HG03095 (cell line): ENCODE data around the gene NPHS1.
"Not testable (repeated sequence)": the region's sequence is repeated elsewhere in the genome, so short reads cannot be mapped to it uniquely, and the experiment has no call there.

Experiments used
- ATAC-seq: cut with Tn5 transposase; IDR thresholded peaks from one replicate; pipeline ENCODE4 v1.9.1; 2021; ENCODE audit warnings: moderate library complexity; ENCODE audit not compliant: unreplicated experiment

The NPHS1 gene

DNA sequence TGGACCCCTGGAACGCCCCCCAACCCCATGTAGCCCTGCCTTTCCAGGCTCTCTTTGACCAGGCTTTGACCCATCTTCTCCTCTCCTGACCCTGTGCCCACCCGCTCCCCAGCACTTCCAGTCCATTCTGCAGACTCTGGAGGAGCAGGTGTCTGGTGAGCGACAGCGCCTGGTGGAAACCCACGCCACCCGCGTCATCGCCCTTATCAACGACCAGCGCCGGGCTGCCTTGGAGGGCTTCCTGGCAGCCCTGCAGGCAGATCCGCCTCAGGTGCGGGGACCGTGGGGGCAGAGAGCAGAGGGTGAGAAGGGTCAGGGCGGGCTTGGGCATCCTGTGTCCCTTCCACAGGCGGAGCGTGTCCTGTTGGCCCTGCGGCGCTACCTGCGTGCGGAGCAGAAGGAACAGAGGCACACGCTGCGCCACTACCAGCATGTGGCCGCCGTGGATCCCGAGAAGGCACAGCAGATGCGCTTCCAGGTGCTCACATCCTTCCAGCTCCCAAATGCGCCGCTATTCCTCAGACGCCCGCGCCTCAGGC is 22.2 kb upstream of the NPHS1 start:
- no peak for ATAC-seq

DNA sequence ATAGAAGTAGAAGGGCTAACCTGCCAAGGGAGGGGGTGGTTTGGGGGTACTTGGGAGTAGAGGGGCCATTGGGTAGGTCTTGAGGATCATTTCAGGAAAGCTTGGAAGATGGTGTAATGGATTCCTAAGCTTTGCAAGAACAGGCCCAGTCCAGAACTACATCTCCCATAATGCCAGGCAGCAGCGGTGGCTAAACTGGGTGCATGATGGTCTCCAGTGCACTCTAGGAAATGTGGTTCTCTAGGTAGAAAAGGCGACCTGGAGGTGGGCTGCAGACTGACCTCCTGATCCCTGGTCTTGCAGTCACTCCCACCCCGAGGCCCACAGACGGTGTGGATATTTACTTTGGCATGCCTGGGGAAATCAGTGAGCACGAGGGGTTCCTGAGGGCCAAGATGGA is 19.9 kb upstream of the NPHS1 start:
- no peak for ATAC-seq

- ATAC-seq: no peak
These were observed 19.3 kb upstream of the NPHS1 start for GRCh38 chr19:35871611-35872010.

DNA sequence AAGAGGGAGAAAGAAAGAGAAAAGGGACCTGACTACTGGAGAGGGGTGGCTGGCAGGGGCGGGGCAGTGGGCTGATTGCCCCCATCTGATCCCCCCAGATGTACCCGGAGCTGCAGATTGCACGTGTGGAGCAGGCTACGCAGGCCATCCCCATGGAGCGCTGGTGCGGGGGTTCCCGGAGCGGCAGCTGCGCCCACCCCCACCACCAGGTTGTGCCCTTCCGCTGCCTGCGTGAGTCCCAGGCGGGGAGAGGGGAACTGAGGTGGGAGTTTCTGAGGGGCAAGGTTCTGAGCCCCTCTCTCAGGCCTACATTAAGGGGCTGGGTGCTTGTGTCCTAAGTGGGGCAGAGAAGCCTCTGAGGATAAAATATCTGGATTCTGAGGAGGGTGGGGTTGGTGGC is 18.5 kb upstream of the NPHS1 start:
- no peak for ATAC-seq

DNA sequence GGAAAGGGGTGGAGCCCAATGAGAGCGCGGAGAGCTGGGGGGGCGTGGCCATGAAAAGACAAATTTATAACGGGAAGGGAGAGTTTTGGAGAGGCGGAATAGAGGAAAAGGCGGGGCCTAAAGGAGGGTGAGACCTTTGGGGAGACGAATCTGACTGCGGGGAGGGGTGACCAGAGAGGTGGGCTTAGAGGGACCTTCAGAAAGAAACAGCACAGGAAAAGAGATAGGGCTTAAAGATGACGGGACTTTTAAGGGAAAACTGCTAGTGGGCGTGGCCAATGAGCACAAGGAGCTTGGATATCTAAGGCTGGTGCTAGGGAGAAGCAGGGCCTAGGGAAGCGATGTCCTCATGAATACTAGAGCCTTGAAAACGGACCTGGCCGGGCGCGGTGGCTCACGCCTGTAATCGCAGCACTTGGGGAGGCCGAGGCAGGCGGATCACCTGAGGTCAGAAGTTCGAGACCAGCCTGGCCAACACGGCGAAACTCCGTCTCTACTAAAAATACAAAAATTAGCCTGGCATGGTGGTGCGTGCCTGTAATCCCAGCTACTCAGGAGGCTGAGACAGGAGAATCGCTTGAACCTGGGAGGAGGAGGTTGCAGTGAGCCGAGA is 17.9 kb upstream of the NPHS1 start:
- ATAC-seq: not testable (repeated sequence)

- ATAC-seq: peak; percentile 57
These were observed 17.2 kb upstream of the NPHS1 start for GRCh38 chr19:35869327-35870123.

GRCh38 chr19:35868823-35869326 is 16.6 kb upstream of the NPHS1 start:
- no peak for ATAC-seq

- ATAC-seq: no peak
These were observed 16.0 kb upstream of the NPHS1 start, which contains the start of gene APLP1 for GRCh38 chr19:35868172-35868822. Gene APLP1 (plus strand): TSS chr19:35868574. CDS start chr19:35868637, 63 bp downstream.

GRCh38 chr19:35863018-35863417 is 10.7 kb upstream of the NPHS1 start:
- ATAC-seq: no peak

DNA sequence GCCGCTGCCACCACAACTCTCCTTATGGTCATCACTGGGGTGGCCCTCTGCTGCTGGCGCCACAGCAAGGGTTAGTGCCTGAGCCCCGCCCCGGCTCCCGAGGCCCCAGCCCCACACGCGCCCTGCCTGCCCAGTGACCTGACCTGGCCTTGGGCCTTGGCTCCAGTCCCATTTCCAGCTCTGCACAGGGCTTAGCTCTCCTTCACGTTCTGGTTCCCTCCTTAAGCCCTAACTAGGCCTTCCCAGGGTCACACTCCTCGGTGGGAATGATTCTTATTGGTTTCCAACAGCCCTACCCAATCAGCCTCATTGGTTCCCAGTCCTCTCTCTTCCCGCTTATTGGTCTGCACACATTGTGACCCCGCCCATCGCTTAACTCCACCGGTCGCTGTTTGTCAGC is 10.2 kb upstream of the NPHS1 start:
- no peak for ATAC-seq

DNA sequence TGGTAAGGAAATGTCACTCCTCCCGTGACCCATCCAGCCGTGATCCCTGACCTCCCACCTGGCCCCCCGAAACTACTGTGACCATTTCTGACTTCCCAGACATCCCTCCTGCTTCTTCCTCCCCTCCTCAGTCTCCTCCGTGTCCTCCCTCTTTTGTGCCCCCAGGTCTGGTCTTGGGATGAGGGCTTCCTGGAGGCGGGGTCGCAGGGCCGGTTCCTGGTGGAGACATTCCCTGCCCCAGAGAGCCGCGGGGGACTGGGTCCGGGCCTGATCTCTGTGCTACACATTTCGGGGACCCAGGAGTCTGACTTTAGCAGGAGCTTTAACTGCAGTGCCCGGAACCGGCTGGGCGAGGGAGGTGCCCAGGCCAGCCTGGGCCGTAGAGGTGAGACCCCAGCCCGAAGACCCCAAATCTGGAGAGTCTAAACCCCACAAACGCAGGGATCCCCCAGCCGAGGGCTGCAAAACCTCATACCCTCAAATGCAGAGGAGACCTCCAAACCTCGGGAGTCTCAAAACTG is 9.4 kb upstream of the NPHS1 start:
- ATAC-seq: no peak

DNA sequence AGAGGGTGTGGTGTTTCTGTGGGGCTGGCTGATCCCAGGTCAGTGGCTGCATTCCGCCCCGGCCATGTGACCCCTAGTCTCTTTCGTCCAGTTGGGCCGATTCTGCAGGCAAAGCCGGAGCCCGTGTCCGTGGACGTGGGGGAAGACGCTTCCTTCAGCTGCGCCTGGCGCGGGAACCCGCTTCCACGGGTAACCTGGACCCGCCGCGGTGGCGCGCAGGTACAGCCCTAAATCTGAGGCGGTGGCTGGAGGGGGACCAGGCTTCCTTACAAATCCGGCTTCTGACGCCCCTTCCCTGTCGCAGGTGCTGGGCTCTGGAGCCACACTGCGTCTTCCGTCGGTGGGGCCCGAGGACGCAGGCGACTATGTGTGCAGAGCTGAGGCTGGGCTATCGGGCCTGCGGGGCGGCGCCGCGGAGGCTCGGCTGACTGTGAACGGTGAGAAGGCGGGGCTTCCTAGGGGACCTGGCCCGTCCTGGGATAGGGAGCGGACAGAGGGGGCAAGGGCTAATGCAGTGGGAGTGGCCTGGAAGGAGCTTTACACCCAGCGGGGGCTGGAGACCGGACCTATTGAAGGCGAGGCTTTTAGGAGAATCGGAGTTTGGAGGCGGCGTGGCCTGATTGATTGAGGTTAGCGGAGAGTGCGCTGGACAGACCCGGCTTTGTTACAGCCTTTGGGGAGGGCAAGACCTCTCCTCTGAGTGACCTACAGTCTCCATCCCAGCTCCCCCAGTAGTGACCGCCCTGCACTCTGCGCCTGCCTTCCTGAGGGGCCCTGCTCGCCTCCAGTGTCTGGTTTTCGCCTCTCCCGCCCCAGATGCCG is 8.7 kb upstream of the NPHS1 start:
- ATAC-seq: no peak

DNA sequence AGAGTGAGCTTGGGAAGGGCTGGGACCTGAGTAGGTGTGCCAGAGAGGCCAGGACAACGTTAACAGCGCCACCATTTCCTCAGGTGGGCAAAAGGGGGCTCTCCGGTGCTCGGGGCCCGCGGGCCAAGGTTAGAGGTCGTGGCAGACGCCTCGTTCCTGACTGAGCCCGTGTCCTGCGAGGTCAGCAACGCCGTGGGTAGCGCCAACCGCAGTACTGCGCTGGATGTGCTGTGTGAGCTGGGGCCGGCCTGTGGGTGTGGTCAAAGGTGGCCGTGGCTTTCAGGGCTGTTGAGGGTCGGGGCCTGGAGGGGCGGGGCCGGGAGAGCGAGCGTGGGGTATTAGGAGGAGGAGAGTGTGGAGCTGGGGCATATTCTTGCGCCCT is 8.1 kb upstream of the NPHS1 start:
- no peak for ATAC-seq

- ATAC-seq: no peak
These were observed 7.1 kb upstream of the NPHS1 start for GRCh38 chr19:35859414-35859813.

DNA sequence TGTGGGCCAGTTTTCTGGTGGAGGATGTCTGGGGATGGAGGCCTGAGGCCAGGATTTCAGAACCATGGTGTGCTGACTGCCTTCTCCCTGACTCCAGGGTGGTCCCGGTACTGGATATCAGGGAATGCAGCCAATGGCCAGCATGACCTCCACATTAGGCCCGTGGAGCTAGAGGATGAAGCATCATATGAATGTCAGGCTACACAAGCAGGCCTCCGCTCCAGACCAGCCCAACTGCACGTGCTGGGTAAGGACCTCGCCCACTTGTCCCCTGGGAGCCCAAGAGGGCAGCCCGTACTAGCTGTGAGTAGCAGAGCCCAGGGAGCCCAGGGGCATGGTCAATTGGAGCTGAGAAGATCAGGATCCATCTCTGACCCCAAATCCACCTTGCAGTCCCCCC is 6.0 kb upstream of the NPHS1 start:
- no peak for ATAC-seq

GRCh38 chr19:35856546-35857149 is 4.3 kb upstream of the NPHS1 start, which contains the start of gene KIRREL2:
Gene KIRREL2 (plus strand): TSS chr19:35856911. CDS start chr19:35857120, 209 bp downstream.
- no peak for ATAC-seq

DNA sequence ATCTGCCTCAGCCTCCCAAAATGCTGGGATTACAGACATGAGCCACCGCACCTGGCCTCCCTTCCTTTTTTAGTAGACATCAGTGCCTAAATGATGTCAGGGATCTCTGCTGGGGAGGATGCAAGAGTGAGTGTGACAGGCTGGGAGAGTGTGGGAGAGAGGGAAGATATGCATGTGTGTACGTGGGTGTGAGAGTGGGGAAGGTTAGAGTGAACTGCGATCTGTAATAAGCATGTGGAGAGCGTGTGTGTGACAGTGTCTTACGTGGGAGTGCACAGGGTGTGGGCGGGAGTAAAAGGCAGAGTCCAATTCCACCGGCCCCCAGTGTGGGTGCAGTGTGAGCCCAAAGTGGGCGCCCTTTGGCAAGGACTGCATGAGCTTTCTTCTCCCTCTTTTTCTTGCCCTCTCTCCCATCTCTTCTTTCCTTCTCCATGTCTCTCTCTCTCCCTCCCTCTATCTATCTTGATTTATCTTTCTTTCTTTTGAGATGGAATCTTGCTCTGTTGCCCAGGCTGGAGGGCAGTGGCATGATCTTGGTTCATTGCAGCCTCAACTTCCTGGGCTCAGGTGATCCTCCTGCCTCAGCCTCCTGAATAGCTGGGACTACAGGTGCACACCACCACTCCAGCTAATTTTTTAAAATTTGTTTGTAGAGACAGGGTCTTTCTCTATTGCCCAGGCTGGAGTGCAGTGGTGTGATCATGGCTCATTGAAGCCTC is 893 bp upstream of the NPHS1 start:
- no peak for ATAC-seq

- ATAC-seq: no peak
These were observed 883 bp downstream of the NPHS1 start for GRCh38 chr19:35851213-35852028.
